Activated gamma-delta T cell treated with Interleukin-2 at 50 U/mL for 16 hours (primary cell): Measurements from ENCODE around the gene RUNDC1.
"Not testable (repeated sequence)": the region's sequence is repeated elsewhere in the genome, so short reads cannot be mapped to it uniquely, and the experiment has no call there.

ENCODE experiments used
- DNase-seq: peaks from one replicate; pipeline ENCODE4 v3.0.0-alpha.2; 2020

RUNDC1 gene

DNA sequence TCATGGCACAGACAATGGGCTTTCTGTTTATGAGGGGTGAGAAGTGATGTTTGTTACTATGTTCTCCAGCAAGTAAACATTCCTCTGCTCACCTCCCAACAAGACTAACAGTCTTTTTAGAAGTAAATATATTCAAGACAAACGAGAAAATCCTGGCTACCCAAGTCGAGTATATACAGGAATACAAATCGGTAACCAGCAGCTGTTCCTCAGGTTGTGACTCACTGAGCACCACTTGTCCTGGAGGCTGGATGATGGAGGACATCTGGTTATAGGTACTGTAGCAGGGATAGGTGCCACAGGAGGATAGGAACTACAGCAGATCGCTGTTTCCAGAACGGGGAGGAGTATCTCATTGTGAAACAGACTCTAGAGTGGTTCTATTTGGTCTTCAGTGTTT lies 12.5 kb downstream of the RUNDC1 start:
- DNase-seq, result no peak

DNA sequence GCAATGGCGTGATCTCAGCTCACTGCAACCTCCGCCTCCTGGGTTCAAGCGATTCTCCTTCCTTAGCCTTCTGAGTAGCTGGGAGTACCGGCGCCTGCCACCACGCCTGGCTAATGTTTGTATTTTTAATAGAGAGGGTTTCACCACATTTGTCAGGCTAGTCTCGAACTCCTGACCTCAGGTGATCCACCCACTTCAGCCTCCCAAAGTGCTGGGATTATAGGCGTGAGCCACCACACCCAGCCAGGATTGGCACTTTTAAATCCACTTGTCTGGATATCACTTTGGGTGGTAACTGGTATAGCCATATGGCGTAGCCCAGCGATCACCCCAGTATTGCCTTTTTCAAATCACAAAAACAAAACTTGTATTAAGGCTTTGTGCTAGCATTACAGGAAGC lies 13.5 kb downstream of the RUNDC1 start:
- not testable (repeated sequence) for DNase-seq

DNA sequence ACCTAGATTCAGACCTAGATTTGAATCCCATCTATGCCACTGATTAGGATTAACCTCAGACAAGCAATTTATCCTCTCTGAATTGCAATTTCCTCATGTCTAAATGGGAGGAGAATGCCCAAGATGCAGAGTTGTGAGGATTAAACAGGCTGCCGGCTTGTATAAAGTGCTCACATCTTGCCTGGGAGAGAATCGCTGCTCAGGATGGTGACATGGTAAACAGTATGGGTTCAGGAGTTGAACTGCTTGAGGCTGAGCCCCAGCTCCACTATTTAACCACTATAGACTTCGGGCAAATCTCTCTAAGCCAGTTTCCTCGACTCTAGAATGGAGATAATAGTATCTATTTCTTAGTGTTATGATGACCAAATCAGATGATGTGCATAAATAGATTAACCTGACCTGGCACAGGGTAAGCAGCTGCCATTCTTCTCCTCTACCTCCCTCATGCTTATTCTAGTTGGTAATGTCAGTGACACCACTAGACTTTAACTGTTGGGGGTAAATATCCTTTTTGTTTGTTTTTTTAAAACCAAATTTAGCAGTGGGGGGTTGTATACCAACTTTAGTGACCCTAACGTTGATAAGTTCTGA lies 17.1 kb downstream of the RUNDC1 start:
- no peak for DNase-seq

DNA sequence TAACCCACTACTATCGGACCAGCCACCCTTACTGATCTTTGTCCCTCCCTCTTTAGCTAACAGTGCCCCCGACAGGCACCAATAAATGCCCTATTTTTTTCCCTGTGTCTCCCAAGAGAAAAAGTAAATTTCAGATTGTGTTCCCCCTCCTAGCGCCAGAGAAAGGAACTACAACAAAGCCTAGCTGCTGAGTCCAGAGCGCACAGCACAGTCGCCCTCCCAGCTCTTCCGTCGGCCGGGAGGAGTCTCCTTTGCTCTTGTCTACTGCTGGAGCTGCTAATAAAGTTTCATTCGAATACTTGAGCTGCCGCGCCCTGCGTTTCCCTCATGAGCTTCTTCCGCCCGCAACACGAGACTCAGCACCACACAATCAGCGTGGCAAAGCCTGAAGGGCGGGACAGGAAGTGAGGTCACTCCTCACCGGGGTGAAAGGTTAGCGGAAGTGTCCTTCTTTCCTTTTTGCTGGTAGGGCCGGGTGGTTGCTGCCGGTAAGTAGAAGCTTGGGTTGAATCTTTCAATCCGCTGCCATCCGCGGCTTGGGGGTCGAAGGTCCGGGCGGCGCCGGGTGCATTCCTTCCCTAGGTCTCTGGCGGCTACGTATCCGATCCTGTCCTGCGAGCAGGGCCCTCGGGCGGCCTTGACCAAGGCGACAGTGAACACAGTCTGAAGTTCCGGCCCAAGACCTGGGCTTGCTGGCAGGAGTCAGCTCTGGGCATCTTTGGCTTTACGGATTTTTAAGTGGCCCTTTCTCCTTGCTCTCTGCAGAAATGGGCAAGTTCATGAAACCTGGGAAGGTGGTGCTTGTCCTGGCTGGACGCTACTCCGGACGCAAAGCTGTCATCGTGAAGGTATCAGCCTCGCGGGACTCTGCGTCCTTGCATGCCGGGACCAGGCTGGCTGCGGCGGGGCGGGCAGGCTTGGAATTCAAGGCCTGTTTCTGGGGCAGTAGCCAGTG lies 17.9 kb downstream of the RUNDC1 start, which contains the start of gene RPL27:
TSS of gene RPL27 (plus strand) at position 436 of the 955 bp plus-strand sequence. CDS start at position 768, 332 bp downstream.
- DNase-seq, result peak; percentile 96

DNA sequence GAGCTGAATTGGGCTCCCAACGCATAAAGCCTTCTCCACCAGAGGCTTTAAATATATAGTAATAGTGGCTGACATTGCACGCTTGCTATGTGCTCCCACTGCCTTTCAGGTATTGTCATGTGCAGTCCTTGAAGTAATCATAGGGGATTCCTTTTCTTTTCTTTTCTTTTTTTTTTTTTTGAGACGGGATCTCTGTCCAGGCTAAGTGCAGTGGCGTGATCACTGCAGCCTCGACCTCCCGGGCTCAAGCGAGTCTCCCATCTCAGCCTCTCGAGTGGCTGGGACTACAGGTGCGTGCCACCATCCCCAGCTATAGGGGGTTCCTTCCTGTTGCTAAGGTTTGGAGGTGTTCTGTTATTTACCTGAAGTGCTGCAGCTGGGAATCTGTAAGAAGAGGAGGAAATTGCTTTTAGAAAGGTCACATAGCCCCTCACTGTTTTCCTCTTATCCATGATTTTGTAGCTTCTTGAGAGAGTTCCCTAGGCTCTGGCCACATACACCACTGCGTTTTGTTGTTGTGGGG lies 18.7 kb downstream of the RUNDC1 start:
- DNase-seq, result no peak

DNA sequence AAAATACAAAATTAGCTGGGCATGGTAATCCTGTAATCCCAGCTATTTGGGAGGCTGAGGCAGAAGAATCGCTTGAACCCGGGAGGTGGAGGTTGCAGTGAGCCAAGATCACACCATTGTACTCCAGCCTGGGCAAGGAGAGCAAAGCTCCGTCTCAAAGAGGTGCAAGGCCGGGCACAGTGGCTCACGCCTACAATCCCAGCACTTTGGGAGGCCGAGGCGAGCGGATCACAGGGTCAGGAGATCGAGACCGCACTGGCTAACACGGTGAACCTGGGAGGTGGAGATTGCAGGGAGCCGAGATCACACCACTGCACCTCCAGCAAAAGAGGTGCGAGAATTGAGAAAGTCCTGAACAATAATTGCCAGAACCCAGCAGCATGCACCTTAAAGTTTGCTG lies 20.5 kb downstream of the RUNDC1 start:
- DNase-seq, result not testable (repeated sequence)

DNA sequence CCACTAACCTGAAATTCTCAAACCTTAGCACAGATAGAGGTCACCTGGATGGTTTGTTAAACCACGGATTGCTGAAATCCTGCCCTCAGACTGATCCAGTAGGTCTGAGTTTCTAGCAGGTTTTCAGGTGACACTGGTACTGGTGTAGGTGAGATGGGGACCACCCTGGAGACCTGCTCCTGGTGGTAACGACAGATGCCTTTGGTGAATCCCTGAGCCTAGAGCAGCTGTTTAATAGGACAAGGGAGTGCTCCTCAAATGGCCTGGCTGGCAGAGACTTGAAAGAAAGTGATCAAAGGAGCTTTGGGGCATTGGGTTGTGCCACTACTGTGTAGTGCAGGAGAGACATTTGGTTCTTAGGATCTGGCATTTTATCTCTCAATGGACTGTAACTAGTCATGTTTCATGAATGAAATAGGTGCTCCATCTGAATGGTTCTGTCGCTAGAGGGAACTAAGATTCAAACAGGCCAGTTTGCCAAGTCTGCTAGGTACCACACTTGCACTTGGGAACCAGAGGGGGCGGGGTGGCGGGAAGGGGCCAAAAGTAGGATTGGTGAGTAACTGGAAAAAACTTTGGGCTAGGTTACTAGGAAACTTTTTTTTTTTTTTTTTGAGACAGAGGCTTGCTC lies 23.3 kb downstream of the RUNDC1 start:
- no peak for DNase-seq

DNA sequence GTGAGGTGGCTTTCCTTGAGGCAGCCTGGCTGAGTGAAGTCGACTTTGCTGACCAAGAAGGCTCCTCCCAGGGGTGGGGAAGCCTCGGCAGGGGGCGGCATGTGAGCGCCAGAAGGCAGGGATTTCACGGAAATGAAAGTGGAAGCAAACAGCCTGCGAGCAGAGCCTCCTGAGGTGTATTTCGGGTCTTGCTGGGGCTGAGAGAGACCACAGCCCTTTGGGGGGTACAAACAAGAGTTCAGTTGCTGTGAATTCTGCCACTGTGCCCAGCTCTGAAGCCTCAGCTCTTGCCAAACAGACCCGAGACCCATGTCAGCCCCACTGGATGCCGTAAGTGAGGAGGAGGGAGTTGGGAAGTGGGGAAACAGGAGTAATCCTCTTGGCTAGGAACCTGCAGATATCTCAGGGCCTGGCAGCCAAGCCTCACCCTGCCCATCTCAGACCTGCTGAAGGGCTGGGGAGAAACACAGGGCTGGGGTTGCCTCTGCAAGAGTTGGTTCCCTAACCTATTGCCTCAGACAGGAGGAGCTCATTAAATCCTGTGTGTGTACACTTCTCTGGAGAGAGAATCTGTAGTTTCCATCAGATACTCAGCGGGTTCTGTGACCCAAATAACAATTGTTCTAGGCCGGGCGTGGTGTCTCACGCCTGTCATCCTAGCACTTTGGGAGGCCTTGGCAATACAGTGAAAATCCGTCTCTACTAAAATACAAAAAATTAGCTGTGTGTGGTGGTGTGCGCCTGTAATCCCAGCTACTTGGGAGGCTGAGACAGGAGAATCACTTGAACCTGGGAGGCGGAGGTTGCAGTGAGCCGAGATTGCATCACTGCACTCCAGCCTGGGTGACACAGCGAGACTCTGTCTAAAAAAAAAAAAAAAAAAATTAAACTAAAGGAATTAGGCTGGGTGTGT lies 26.5 kb downstream of the RUNDC1 start, which contains the start of gene IFI35:
TSS of gene IFI35 (plus strand) at position 146 of the 913 bp plus-strand sequence. CDS start at position 310, 164 bp downstream.
- peak; percentile 85 for DNase-seq

DNA sequence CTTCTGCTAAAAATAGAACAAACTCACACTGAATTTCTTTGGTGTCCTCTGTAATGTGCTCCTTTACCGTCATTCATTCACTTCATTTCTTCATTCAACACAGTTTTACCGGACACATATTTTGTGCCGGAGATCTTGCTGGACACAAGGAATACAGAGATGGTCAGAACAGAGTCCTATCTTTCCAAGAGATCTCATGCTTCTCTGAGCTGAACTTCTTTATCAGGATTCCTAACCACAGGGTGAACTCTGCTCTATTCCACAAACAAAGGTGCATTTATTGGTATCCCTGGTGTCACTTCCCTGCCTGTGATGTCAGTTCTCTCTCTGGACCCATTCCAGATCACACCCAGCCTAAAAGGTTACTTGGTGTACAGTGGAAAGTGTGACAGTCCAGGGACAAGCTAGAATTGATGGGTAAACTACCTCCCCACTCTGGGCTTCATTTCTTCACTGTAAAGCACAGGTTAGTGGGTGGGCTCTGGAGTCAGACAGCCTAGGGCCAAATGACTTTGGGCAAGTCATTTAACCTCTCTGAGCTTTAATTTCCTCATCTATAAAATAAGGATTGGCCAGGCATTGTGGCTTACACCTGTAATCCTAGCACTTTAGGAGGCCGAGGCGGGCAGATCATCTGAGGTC lies 30.4 kb downstream of the RUNDC1 start:
- no peak for DNase-seq

DNA sequence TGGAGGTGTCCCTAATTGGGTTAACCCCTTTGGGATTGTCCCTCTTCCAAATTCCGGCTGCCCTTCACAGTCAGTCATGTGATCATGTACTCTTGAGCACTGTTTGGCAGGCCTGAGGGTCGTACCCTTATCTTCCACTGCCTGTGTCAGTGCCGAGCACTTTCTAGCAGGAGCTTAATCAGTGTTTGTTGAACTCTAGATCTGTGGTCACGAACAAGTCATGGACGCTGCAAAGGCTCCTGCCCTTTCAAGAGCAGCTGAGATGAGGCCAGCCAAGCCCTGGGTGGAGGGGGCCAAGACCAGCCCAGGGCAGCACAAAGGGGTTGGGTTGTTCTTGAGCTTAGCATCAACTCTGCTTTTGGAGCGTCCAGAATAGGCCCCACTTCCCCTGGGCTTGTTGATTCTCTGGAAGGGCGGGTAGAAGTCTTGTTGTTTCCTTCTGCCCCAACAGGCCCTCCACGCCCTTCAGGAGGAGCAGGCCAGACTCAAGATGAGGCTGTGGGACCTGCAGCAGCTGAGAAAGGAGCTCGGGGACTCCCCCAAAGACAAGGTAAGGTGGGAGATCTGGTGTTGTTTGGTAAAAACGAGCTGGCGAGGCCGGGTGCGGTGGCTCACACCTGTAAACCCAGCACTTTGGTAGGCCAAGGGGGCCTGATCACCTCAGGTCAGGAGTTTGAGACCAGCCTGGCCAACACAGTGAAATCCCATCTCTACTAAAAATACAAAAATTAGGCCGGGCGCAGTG lies 31.5 kb downstream of the RUNDC1 start:
- no peak for DNase-seq

DNA sequence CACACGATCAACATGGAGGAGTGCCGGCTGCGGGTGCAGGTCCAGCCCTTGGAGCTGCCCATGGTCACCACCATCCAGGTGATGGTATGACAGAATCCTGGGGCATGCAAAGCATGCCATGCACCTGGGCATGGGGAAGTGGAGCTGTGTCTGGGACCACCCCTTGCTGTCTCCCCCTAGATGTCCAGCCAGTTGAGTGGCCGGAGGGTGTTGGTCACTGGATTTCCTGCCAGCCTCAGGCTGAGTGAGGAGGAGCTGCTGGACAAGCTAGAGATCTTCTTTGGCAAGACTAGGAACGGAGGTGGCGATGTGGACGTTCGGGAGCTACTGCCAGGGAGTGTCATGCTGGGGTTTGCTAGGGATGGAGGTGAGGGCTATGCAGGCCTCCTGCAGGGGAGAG lies 32.9 kb downstream of the RUNDC1 start:
- DNase-seq, result no peak

DNA sequence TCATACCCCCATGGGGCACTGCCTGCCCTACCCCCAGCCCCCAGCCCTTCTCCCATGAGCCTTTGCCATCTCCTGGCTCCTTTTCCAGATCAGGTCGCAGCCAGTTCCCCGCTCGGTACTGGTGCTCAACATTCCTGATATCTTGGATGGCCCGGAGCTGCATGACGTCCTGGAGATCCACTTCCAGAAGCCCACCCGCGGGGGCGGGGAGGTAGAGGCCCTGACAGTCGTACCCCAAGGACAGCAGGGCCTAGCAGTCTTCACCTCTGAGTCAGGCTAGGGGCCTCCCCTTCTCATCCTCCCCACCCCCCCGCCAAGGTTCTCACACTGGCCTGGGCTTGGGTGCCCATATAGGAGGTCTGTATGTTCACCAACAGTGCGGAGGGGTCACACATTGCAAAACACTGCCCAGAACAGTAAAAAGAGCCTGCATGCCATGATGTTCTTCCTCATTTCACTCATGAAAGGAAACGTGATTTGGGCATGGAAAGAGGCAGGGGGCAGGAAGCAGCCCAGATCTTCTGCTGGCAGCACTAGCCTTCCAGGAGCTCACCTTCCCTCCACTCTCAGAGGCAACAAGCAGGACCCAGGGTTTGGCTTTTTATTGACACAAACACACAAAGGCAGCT lies 33.8 kb downstream of the RUNDC1 start:
- no peak for DNase-seq

DNA sequence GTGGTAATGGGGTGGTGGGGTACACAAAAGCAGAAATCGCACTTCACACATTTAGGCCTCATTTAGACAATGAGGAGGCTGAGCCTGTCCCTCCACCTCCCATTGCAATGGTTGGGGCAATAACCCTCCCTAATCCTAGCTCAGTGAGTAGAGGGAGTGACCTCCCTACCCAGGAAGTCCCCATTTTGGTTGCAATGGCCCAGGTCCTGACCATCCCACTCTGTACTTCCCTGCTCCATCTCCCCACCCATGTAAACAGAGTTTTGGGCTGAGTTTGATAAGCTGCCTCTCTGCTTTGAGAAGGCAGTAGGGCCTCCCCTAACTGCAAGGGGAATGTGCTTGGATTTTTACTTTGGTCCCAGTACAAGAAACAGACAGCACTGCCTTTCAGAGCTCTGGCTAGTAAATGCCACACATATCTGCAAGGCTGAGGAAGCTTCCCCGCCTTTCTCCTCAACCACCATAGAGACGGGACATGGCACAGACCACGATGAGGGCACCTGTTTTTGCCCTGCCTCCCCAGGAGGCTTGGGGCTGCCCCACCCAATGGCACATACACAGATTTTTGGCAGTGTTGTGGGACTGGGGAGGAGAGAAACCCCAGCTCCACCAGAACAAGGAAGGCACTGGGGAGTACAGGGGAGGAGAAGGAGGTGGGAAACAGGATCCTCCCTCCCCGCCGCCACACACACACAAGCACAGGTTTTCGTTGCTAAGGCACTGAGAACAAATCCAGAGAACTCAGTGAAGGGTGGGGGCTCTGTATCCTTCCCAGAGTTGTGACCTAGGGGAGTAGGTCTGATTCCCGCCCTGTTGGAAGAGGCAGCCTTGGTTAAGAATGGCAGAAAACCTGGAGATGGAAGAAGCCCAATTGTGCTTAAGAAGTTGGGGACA lies 34.5 kb downstream of the RUNDC1 start:
- no peak for DNase-seq

DNA sequence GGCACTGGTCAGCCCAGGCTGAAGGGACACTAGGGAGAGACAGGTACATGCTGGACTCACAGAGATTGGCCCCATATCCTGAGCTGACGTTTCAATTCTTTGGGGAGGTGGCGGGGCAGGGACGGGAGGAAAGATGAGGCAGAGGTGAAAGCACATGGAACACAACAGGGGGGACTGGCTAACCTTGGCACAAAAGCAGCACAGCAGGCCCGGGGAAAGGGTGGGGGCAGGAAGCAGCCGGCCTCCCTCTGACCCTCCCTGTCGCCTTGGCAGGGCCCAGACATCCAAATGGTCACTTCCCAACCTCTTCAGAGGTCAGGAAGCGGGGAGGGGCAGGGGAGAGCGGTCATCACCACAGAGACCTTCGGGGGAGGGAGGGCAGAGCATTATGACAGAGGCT lies 35.2 kb downstream of the RUNDC1 start:
- no peak for DNase-seq

DNA sequence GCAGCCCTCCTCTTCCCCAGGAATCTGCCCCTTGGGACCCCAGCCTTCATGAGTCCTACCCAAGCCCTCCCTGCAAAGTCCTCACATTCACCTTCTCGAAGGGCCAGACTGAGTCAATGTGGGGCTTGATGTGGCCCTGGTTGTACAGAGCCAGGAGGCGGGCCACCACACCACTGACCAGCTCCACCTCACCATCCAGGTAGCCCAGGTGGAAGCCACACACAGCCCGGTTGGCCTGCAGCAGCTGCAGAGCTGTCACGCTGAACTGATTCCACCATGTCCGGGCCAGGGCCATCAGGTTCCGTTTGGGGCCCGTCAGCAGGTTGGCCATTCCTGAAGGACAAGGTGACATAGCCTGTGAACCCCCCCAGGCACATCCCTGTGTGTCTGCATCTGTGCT lies 35.9 kb downstream of the RUNDC1 start:
- no peak for DNase-seq

DNA sequence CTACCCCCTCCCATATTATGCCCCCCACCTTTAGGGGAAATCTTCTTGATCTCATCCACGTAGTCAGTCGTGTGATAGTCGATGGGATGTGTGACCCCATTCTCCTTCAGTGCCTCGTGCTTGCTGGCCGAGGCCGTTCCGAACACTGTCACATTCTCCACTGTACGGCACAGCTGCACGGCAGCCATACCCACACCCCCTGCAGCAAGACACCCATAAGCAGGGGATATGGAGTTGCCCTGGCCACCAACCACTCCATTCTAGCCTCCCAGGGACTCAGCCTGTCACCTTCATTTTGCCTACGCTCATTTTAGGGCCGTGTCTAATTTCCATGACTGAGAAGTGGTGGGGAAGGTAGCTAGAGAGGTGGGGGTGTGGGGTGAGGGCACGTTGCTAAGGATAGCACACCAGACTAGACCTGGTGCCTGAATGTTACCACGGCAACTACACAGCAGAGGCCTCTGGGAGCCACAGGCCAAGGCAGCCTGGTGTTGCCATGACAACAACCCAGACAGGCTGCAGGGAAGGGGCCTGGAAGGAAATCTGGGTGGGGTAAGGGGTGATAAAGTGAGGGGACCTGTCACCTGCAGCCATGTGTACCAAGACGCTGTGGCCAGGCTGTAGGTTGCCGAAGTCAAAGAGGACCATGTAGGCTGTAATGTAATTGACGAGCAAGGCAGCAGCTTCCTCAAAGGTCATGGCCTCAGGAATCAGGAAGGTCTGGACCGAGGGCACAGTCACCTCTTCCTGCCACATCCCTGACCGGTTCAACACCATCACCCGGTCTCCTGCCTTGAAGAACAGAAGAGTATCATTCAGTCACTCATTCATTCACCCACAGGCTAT lies 37.9 kb downstream of the RUNDC1 start:
- no peak for DNase-seq

DNA sequence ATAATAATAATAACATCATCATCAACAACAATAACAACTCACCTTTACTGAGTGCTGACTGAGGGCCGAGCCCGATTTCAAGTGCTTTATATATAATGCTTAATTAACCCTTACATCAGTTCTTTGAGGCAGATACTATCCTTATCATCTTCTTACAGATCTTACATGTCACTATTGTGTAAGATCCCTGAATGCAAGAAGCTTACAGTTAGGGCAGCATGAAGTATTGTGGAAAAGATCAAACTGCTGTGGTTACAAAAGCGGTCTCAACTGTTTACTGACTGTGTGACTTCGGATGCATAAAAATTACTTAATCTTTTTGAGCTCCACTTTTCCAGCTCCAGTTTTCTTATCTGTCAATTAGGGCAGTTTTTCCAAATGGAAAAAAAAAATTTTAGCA lies 38.6 kb downstream of the RUNDC1 start:
- DNase-seq, result no peak

DNA sequence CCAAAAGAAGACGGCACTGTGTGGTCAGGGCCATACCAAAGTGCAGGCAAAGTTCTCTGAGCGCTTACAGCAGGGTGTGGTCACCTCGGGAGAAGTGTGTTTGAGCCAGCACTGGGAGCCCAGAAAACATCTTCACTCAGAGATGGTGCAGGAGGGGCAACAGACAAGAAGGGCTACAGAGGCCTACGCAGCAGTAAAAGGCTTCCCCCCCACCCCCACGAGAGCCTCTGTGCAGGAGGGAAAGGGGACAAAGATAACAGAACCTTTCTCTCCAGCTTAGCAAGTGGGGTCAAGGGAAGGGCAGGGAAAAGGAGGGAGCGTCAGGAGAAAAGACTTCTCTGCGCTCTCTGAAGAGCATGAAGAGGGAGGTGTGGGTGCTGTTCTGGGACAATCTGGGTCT lies 39.1 kb downstream of the RUNDC1 start:
- DNase-seq, result no peak
